Sigmoid colon (tissue), 4 donors: ENCODE measurements around the gene CDKAL1.

Source experiments
- POLR2AphosphoS5 ChIP-seq, 4 donors: sonication (generic); formaldehyde crosslinking; IDR thresholded peaks; one replicate each; pipeline ENCODE4 v1.6.1; 2017; ENCODE audit warnings: antibody characterized with exemption in 4 of 4
- TF ChIP-seq, protein P1 (sequence below), 4 experiments: fragments of 450-650 bp in 3 of 4; fragments of 200-600 bp in 1 of 4; IDR thresholded peaks; one replicate each; pipeline ENCODE4 v1.5.1; 2016 to 2019; ENCODE audit warnings: antibody characterized with exemption in 4 of 4, mild to moderate bottlenecking in 3 of 4, moderate library complexity in 2 of 4

DNA sequence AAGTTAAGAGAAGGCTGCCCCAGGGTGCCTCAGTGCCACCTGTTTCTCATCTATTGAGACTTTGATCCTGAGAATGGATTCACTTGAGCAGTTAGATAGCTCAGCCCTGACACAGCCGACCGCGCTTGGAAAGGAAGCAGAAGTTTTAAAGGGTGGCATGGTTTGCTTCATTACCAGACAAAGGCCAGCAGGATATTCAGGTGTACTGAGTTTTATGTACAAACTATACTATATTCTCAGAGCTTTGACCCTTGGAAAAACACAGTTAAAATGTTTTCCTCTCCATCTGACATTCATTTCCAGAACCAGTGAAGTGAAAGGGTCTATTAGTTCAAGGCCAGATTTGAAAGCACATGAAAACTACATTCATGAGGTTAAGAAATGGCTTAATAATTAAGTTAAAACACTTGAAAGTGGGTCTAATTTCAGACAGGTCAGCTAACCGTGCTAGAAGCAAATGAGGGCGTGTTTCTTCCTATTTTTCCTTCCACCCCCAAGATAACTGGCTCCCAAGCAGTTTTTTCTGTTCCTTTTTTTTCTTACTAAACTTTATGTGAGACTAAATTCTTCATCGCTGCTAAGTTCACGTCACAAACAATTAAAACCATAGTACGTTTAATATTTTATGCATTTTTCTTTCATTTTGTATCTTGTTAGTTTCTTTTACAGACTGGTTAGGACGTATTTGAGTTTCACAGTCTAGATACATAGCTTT, 674.0 kb downstream of the CDKAL1 start:
- TF ChIP-seq POLR2AphosphoS5 (IDR thresholded peaks at IDR 0.05): no peak
- TF ChIP-seq, protein P1, sequence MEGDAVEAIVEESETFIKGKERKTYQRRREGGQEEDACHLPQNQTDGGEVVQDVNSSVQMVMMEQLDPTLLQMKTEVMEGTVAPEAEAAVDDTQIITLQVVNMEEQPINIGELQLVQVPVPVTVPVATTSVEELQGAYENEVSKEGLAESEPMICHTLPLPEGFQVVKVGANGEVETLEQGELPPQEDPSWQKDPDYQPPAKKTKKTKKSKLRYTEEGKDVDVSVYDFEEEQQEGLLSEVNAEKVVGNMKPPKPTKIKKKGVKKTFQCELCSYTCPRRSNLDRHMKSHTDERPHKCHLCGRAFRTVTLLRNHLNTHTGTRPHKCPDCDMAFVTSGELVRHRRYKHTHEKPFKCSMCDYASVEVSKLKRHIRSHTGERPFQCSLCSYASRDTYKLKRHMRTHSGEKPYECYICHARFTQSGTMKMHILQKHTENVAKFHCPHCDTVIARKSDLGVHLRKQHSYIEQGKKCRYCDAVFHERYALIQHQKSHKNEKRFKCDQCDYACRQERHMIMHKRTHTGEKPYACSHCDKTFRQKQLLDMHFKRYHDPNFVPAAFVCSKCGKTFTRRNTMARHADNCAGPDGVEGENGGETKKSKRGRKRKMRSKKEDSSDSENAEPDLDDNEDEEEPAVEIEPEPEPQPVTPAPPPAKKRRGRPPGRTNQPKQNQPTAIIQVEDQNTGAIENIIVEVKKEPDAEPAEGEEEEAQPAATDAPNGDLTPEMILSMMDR (IDR thresholded peaks at IDR 0.05): no peak
